ENCODE measurements around the gene RARG. TPM values are rescaled to one million over a fixed set of nuclear protein-coding genes. Genes with fewer than 3 reads are reported as not detected.

RARG gene
- total RNA-seq, 2 experiments from 2014 or later: 19.7 to 20.3 TPM

- Mint-ChIP-seq H3K27me3 (no peaks in the 10 kb centered on the region), H3K9me3 (no peaks in the 10 kb centered on the region), H3K4me3 (no peak overlapping the region), H3K36me3 (ENCODE audit: low read depth) (peaks cover 50% of the 10 kb centered on the region), H3K4me1 (ENCODE audit: low read depth) (peaks cover 17% of the 10 kb centered on the region), H3K27ac (peak overlapping the region; percentile 77)
- intact Hi-C loops (cut with micrococcal nuclease): no loop called here
- ChIA-PET POLR2A (interaction anchor here (1.0 to 5.2 kb wide), 8 partner anchors 9 to 78 kb away, joined by 3 to 40 read pairs (median 4); partner anchors contain the start of genes CSAD, ESPL1 and ZNF740), CTCF (interaction anchor here (0.7 to 17.7 kb wide), 17 partner anchors 8 to 152 kb away, joined by 3 to 199 read pairs (median 3); partner anchors contain the start of genes AAAS, CSAD, ESPL1 and ZNF740)
- peak; percentile 77 for TF ChIP-seq CTCF (IDR thresholded peaks at IDR 0.05)
- peak; percentile 67 for DNase-seq
- peak; percentile 94 for ATAC-seq
Observed at GRCh38 chr12:53190108-53190729, 41.8 kb downstream of the RARG start.

- ChIA-PET POLR2A (interaction anchor here (1.1 to 4.3 kb wide), 8 partner anchors 9 to 80 kb away, joined by 3 to 23 read pairs (median 6); no protein-coding TSS in a partner anchor), CTCF (interaction anchor here (1.2 to 17.7 kb wide), 9 partner anchors 8 to 121 kb away, joined by 3 to 199 read pairs (median 6); partner anchors contain the start of gene SPRYD3)
- Mint-ChIP-seq H3K9me3 (no peaks in the 10 kb centered on the region), H3K4me1 (ENCODE audit: low read depth) (peaks cover 43% of the 10 kb centered on the region), H3K27ac (peak overlapping the region; percentile 9), H3K27me3 (no peaks in the 10 kb centered on the region), H3K36me3 (ENCODE audit: low read depth) (peaks cover 61% of the 10 kb centered on the region), H3K4me3 (no peak overlapping the region)
- intact Hi-C loops (cut with micrococcal nuclease): no loop called here
- DNase-seq (no peak), ATAC-seq (no peak)
- no peak for TF ChIP-seq CTCF (IDR thresholded peaks at IDR 0.05)
Observed at GRCh38 chr12:53187145-53187899, 44.7 kb downstream of the RARG start.

GRCh38 chr12:53186745-53187144, 45.3 kb downstream of the RARG start:
- DNase-seq: no peak
- H3K4me3 Mint-ChIP-seq: no peak overlapping the region
- intact Hi-C loops (cut with micrococcal nuclease): no loop called here
- no peak overlapping the region for H3K27ac Mint-ChIP-seq
- CTCF ChIA-PET: interaction anchor here (1.2 to 17.7 kb wide), 8 partner anchors 9 to 121 kb away, joined by 4 to 199 read pairs (median 8); no protein-coding TSS in a partner anchor
- POLR2A ChIA-PET: interaction anchor here (1.2 to 4.3 kb wide), 7 partner anchors 9 to 80 kb away, joined by 3 to 23 read pairs (median 6); no protein-coding TSS in a partner anchor
- TF ChIP-seq CTCF (IDR thresholded peaks at IDR 0.05): no peak
- ATAC-seq: no peak
- H3K36me3 Mint-ChIP-seq (ENCODE audit: low read depth): peaks cover 61% of the 10 kb centered on the region
- no peaks in the 10 kb centered on the region for H3K9me3 Mint-ChIP-seq
- no peaks in the 10 kb centered on the region for H3K27me3 Mint-ChIP-seq
- peaks cover 47% of the 10 kb centered on the region for H3K4me1 Mint-ChIP-seq (ENCODE audit: low read depth)

- CTCF ChIA-PET: interaction anchor here (0.8 to 17.7 kb wide), 13 partner anchors 9 to 147 kb away, joined by 3 to 199 read pairs (median 3); partner anchors contain the start of gene ESPL1
- Mint-ChIP-seq H3K4me1 (ENCODE audit: low read depth) (peaks cover 48% of the 10 kb centered on the region), H3K4me3 (no peak overlapping the region), H3K27me3 (no peaks in the 10 kb centered on the region), H3K9me3 (no peaks in the 10 kb centered on the region), H3K36me3 (ENCODE audit: low read depth) (peaks cover 60% of the 10 kb centered on the region), H3K27ac (peak overlapping the region; percentile 65)
- ATAC-seq (no peak), DNase-seq (no peak)
- POLR2A ChIA-PET: interaction anchor here (1.0 to 6.7 kb wide), 5 partner anchors 8 to 97 kb away, joined by 3 to 91 read pairs (median 4); no protein-coding TSS in a partner anchor
- TF ChIP-seq CTCF (IDR thresholded peaks at IDR 0.05): no peak
- intact Hi-C loops (cut with micrococcal nuclease): no loop called here
Observed at GRCh38 chr12:53185582-53186153, 46.3 kb downstream of the RARG start.
